Activated gamma-delta T cell treated with Interleukin-2 at 50 U/mL for 16 hours (primary cell): ENCODE results near the gene DNMT1.

ENCODE experiments used
- DNase-seq: peaks from one replicate; pipeline ENCODE4 v3.0.0-alpha.2; 2020

DNMT1 gene

DNA sequence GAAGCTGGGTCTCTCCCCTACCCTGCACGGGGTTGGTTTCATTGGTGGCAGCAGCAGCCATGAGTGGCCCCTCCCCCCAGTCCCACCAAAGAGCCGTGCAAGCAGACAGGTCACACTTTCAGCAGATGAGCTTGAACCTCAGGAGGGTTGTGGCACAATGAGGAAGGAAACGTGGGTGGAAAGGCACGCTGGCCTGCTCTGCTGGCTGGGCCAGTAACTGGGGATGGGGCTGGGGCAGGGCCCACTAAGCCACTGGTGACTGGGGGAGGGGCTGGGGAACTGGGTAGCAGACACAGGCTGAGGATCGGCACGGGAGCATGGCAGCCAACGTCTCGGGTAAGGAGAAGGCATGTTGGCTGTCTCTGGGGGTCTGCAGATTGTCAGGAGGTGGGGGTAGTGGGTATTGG lies 83.3 kb downstream of the DNMT1 start, which contains the start of gene P2RY11:
Gene P2RY11 (plus strand): TSS at position 289 of the 407 bp plus-strand sequence. CDS start 29 bp downstream, at position 318.
- peak; percentile 43 for DNase-seq

- no peak for DNase-seq
These were observed 83.8 kb downstream of the DNMT1 start for GRCh38 chr19:10110972-10111317.

- DNase-seq = no peak
These were observed 84.4 kb downstream of the DNMT1 start for GRCh38 chr19:10110076-10110971.

- no peak for DNase-seq
These were observed 85.2 kb downstream of the DNMT1 start for GRCh38 chr19:10109528-10109927.

DNA sequence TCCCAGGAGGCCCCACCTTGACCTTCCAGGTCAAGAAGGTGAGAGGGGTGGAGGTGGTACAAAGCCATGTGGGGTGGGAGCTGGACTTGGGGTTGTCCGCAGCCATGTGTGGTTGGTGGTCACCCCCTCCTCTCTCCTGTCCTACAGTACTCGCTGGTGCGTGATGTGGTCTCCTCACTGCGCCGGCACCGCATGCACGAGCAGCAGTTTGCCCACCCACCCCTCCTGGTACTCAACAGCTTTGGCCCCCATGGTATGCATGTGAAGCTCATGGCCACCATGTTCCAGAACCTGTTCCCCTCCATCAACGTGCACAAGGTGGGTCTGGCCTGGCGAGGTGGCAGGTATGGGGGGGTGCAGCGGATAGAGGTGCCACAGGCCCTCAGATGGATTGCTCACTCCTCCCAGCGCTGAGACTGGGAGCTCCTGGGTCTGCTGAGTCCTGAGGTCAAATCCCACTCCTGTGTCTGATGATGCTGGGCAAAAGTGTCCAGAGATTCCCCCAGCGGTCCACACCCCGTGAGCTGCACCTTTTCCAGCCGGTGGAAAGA lies 86.9 kb downstream of the DNMT1 start:
- DNase-seq = no peak

DNA sequence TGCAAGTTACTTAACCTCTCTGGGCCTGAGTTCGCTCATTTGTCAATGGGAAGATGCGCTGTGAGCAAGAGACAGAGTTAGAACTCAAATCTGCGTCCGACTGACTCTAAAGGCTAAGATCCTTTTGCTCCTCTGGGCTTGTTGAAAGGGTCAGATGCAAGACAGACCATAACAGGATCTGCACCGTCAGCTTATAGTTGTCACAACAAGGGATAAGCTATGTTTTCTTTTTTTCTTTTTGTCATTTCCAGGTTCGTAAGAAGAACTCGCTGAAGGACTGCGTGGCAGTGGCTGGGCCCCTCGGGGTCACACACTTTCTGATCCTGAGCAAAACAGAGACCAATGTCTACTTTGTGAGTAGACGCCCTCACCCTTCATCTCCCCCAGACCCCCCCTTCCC lies 87.5 kb downstream of the DNMT1 start:
- DNase-seq = no peak

DNA sequence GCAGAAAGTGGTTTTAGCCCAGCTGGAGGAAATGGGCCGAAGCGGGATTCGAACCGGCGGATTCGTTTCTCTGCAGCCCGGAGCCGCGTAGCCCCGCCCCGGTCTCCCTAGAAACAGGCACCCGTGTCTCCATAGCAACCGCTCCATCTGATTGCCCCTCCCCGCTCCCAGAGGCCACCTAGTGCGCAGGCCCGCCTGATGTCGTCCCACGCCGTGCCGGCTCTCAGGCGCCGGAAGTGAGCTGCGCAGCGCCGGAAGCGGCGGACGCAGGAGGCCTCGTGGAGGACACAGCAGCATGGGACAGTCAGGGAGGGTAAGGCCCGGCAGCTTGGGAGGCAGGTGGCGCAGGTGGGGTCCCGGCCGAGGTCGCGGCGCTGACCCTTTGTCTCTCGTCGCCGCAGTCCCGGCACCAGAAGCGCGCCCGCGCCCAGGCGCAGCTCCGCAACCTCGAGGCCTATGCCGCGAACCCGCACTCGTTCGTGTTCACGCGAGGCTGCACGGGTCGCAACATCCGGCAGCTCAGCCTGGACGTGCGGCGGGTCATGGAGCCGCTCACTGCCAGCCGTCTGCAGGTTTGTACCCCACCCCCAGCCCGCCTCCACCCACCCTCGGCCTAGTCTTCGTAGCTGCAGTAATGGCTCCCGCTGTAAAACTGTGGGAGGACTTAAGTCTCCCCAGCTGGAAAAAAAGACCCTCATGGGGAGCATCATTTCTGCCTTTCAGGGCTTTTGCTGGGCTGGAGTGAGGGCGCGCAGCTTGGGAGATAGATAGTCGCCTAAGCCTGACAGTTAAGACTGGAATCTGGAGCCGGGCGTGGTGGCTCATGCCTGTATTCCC lies 88.4 kb downstream of the DNMT1 start, which contains the start of gene PPAN:
Gene PPAN (plus strand): TSS at position 263 of the 837 bp plus-strand sequence. CDS start 33 bp downstream, at position 296.
- peak; percentile 97 for DNase-seq

DNA sequence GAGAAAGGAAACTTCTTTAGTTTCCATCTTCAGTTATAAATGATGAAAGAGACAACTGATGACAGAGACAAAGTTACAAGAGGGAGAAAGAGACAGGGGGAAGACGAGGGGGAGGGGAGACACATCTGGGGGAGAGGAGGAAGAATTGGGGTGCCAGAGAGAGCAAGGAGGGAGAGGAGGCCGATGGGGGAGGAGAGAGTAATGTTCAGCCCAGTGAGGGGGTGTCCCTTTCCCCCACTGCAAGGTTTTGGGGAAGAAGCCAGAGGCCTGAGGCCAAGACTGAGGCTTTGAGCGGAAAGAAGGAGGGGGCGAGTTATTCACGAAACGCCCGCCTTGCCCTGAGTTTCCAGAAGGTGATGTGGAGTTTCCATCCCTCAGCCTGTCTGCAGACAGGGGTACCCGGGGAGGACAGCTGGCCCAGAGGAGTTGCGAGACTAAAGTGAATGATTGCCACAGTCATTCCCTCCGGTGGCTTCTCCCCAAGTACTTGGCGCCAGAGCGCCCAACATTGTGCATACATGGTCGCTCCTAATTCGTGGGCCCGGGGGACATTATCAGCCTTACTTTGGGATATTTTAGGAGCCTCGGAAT lies 89.1 kb downstream of the DNMT1 start:
- peak; percentile 47 for DNase-seq

- DNase-seq = peak; percentile 82
These were observed 89.9 kb downstream of the DNMT1 start for GRCh38 chr19:10104665-10105508.

GRCh38 chr19:10104130-10104513 lies 90.6 kb downstream of the DNMT1 start:
- no peak for DNase-seq

DNA sequence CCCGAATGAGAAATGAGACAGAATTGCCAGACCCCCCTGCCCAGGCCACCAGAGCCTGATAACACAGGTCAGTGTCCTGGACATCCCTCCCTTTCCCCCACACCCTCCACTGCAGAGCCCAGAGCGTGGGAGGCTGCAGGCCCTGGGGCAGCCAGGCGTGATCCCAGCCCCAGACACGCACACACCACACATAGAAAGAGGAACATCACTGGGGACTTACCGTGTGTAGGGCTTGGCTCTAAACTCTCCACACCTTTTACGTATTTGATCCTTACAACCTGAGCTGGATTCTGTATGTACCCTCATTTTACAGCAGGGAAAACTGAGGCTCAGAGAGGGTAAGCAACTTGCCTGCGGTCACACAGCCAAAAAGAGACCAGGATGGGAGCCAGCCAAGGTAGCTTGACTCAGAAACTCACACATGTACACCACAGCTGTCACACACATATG lies 91.9 kb downstream of the DNMT1 start:
- DNase-seq = no peak

DNA sequence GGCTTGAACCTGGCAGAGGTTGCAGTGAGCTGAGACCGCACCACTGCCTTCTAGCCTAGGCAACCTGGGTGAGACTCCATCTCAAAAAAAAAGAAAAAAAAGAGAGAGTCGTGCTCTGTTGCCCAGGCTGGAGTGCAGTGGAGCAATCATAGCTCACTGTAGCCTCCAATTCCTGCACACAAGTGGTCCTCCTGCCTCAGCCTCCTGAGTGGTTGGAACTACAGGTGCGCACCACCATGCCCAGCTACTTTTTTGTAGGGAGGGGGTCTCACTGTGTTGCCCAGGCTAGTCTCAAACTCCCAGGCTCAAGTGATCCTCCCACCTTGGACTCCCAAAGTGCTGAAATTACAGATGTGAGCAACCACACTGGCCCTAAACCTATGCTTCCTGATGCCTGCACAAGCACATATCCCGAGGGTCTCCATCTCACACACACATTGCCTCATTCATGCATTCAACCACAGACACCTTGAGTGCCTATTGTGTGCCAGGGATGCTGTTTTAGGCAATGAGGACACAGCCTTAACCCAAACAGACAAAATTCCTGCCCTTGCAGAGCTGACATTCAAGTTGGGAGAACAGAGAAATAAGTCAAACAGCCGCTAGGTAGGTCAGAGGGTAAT lies 94.5 kb downstream of the DNMT1 start:
- DNase-seq = no peak

GRCh38 chr19:10096615-10096963 lies 98.2 kb downstream of the DNMT1 start:
- no peak for DNase-seq

- peak; percentile 86 for DNase-seq
These were observed 98.7 kb downstream of the DNMT1 start for GRCh38 chr19:10095948-10096614.

- no peak for DNase-seq
These were observed 99.2 kb downstream of the DNMT1 start for GRCh38 chr19:10095622-10095947.

DNA sequence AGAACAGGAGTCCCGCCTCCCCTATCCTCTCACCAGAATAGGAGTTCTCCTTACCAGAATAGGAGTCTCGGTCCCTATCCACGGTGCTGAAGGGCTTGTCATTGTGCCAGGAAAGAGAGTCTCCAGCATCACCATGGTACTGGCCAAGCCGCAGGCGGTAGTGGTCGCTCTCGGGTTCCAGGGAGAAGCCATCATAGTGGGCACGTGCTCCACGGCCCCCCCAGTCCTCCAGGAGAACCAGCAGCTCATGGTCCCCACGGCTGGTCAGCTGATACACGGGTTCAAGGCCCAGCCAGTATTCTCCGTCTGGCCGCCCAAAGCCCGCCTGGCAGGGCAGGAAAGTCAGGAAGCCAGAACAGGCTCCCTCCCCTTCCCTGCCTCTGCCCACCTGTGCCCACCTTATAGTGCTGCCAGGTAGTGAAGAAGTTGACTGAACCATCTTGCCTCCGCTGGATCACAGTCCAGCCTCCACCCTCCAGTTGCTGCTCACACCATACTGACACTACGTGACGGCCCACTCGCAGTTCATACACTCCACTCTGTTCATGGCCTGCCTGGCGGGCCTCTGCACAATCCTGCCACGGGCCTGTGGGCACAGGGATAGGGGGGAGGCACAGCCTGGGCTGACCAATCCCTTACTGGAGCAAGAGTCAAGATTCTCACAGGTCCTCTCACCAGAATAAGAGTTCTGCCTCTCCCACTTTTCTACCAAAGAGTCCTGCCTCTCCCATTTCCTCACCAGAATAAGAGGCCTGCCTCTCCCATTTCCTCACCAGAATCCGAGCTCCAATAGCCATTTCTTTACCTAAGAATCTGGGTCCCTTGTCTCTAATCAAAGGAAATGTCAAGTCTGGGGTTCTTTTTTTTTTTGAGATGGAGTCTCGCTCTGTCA lies 101.2 kb downstream of the DNMT1 start:
- DNase-seq = no peak

- no peak for DNase-seq
These were observed 102.0 kb downstream of the DNMT1 start for GRCh38 chr19:10092648-10093294.

- DNase-seq = no peak
These were observed 102.7 kb downstream of the DNMT1 start for GRCh38 chr19:10091895-10092641.

DNA sequence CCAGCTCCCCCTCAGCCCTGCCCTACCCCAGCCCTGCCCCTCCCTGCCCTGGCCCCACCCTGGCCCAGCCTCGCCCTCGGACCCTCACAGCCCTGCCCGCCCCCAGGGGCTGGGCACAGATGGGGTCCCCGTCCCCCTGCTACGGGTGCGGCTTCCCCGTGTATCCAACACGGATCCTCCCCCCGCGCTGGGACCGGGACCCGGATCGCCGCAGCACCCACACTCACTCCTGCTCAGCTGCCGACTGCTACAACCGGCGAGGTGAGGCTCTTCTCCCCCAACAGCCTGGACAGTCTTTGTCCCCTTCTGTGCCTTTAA lies 103.4 kb downstream of the DNMT1 start:
- no peak for DNase-seq
